ENCODE data around the gene PLCD3. TPM values are rescaled to one million over a fixed set of nuclear protein-coding genes. Genes with fewer than 3 reads are reported as not detected.

PLCD3 gene
- total RNA-seq, 6 donors from 2014 or later, result 24.2 to 65.6 (median 50.6) TPM

DNA sequence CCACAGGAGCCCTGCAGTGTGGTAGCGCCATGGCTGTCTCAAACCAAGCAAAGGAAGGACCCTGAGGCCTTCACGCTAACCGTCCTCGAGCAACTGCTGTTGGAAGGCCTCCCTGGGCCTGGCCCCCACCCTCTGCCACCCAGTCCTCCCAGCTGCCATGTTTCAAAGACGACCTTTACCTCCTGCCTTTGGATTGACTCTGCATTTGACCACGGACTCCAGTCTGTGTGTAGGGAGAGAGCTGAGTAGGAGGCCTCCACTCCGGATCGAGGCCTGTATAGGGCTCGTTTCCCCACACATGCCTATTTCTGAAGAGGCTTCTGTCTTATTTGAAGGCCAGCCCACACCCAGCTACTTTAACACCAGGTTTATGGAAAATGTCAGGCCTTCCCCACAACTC, 24.3 kb downstream of the PLCD3 start:
- Histone ChIP-seq H3K36me3 (peaks cover 27 to 68% (median 55%) of the 10 kb centered on the region in 4 donors), H3K27me3 (no peaks in the 10 kb centered on the region), H3K9me3 (no peaks in the 10 kb centered on the region), H3K4me3 (no peak overlapping the region), H3K4me1 (no peaks in the 10 kb centered on the region), H3K27ac (no peak overlapping the region)
- DNase-seq, result no peak
- WGBS, 2 donors, result 71 to 83% methylated on average over 7 to 9 of the region's 9 CpGs
- TF ChIP-seq EP300 (IDR thresholded peaks at IDR 0.05) (no peak), POLR2AphosphoS5 (IDR thresholded peaks at IDR 0.05) (no peak), POLR2A (IDR thresholded peaks at IDR 0.05) (no peak)
- TF ChIP-seq, protein P1, sequence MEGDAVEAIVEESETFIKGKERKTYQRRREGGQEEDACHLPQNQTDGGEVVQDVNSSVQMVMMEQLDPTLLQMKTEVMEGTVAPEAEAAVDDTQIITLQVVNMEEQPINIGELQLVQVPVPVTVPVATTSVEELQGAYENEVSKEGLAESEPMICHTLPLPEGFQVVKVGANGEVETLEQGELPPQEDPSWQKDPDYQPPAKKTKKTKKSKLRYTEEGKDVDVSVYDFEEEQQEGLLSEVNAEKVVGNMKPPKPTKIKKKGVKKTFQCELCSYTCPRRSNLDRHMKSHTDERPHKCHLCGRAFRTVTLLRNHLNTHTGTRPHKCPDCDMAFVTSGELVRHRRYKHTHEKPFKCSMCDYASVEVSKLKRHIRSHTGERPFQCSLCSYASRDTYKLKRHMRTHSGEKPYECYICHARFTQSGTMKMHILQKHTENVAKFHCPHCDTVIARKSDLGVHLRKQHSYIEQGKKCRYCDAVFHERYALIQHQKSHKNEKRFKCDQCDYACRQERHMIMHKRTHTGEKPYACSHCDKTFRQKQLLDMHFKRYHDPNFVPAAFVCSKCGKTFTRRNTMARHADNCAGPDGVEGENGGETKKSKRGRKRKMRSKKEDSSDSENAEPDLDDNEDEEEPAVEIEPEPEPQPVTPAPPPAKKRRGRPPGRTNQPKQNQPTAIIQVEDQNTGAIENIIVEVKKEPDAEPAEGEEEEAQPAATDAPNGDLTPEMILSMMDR (IDR thresholded peaks at IDR 0.05), result no peak
- no peak for ATAC-seq (ENCODE audit: low FRiP score in 2 of 2)

DNA sequence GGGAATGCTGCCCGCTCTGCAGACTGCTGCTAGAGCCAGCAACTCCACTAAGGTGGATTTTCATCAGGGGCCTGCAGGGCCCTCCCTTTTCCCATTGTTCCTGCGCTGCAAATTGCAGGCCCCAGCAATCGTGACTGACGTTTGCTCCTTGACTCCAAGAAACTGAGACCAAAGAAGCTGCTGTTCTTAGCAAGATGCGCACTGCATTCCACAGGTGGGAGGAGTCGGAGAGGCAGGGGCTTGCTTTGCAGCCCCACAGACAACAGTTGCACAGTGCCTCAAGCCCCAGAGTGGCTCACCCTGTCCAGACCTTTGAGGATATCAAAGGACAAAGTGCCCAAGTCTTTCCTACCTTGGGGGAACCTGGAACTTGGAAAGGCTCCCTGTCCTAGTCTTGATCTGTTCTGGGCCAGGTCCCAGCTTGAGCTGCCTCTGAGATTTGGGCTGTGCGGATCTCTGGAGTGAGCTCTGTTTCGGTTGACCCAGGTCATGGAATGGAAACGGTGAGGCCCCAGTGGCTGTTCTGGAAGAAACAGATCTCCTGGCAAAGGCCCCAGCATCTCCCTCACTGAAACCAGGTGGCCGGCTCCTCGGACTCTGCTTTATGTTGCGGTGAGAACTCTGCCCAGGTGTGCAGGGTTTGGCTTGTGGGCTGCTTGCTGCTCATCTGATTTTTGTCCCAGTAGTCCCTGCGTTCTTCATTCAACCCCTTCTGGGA, 24.9 kb downstream of the PLCD3 start:
- Histone ChIP-seq H3K27ac (no peak overlapping the region), H3K36me3 (peaks cover 32 to 68% (median 61%) of the 10 kb centered on the region in 4 donors), H3K27me3 (no peaks in the 10 kb centered on the region), H3K9me3 (no peaks in the 10 kb centered on the region), H3K4me3 (no peak overlapping the region), H3K4me1 (no peaks in the 10 kb centered on the region)
- 89 to 90% methylated on average over 4 to 13 of the region's 13 CpGs for WGBS, 2 donors
- TF ChIP-seq POLR2AphosphoS5 (IDR thresholded peaks at IDR 0.05) (no peak), EP300 (IDR thresholded peaks at IDR 0.05) (no peak)
- DNase-seq (no peak), ATAC-seq (ENCODE audit: low FRiP score in 2 of 2) (no peak)

- no peak overlapping the region for H3K27ac ChIP-seq
- no peak for ATAC-seq (ENCODE audit: low FRiP score in 2 of 2)
- TF ChIP-seq EP300 (IDR thresholded peaks at IDR 0.05), result no peak
- no peak for TF ChIP-seq POLR2A (IDR thresholded peaks at IDR 0.05)
- TF ChIP-seq, protein P1 (IDR thresholded peaks at IDR 0.05), result no peak
- no peak for TF ChIP-seq POLR2AphosphoS5 (IDR thresholded peaks at IDR 0.05)
- peaks cover 34 to 73% (median 70%) of the 10 kb centered on the region in 4 donors for H3K36me3 ChIP-seq
- H3K9me3 ChIP-seq, result no peaks in the 10 kb centered on the region
- WGBS, 2 donors, result 88 to 92% methylated on average over 5 of the region's 5 CpGs
- DNase-seq, result no peak
- no peaks in the 10 kb centered on the region for H3K27me3 ChIP-seq
- no peak overlapping the region for H3K4me3 ChIP-seq
- H3K4me1 ChIP-seq, result no peaks in the 10 kb centered on the region
Observed at GRCh38 chr17:45106582-45106981, 25.7 kb downstream of the PLCD3 start.

- 89 to 99% methylated on average over 2 to 5 of the region's 5 CpGs for WGBS, 2 donors
- Histone ChIP-seq H3K27me3 (no peaks in the 10 kb centered on the region), H3K27ac (no peak overlapping the region), H3K4me3 (no peak overlapping the region), H3K9me3 (no peaks in the 10 kb centered on the region), H3K4me1 (no peaks in the 10 kb centered on the region), H3K36me3 (peaks cover 34 to 78% (median 73%) of the 10 kb centered on the region in 4 donors)
- TF ChIP-seq POLR2A (IDR thresholded peaks at IDR 0.05) (no peak), EP300 (IDR thresholded peaks at IDR 0.05) (no peak), POLR2AphosphoS5 (IDR thresholded peaks at IDR 0.05) (no peak)
- TF ChIP-seq, protein P1 (IDR thresholded peaks at IDR 0.05), result no peak
- ATAC-seq (ENCODE audit: low FRiP score in 2 of 2) (no peak), DNase-seq (no peak)
Observed at GRCh38 chr17:45106096-45106495, 26.2 kb downstream of the PLCD3 start.

GRCh38 chr17:45104907-45105624, 27.2 kb downstream of the PLCD3 start:
- no peaks in the 10 kb centered on the region for H3K27me3 ChIP-seq
- no peak overlapping the region for H3K27ac ChIP-seq
- no peaks in the 10 kb centered on the region for H3K4me1 ChIP-seq
- no peaks in the 10 kb centered on the region for H3K9me3 ChIP-seq
- peaks cover 34 to 85% (median 80%) of the 10 kb centered on the region in 4 donors for H3K36me3 ChIP-seq
- no peak overlapping the region for H3K4me3 ChIP-seq
- WGBS, 2 donors, result 87 to 89% methylated on average over 4 to 17 of the region's 17 CpGs
- ATAC-seq (ENCODE audit: low FRiP score in 2 of 2) (no peak), DNase-seq (no peak)
- TF ChIP-seq, protein P1 (IDR thresholded peaks at IDR 0.05), result no peak
- TF ChIP-seq POLR2A (IDR thresholded peaks at IDR 0.05), result no peak
- TF ChIP-seq EP300 (IDR thresholded peaks at IDR 0.05), result no peak
- no peak for TF ChIP-seq POLR2AphosphoS5 (IDR thresholded peaks at IDR 0.05)

Data from upper lobe of left lung (tissue), 6 donors.